Fibroblast of the conjunctiva (primary cell): ENCODE measurements around the gene AXIN2.

Source experiments
- DNase-seq: peaks from one replicate; pipeline ENCODE4 v3.0.0-alpha.2; 2010; ENCODE audit warnings: low read depth

The AXIN2 gene

DNA sequence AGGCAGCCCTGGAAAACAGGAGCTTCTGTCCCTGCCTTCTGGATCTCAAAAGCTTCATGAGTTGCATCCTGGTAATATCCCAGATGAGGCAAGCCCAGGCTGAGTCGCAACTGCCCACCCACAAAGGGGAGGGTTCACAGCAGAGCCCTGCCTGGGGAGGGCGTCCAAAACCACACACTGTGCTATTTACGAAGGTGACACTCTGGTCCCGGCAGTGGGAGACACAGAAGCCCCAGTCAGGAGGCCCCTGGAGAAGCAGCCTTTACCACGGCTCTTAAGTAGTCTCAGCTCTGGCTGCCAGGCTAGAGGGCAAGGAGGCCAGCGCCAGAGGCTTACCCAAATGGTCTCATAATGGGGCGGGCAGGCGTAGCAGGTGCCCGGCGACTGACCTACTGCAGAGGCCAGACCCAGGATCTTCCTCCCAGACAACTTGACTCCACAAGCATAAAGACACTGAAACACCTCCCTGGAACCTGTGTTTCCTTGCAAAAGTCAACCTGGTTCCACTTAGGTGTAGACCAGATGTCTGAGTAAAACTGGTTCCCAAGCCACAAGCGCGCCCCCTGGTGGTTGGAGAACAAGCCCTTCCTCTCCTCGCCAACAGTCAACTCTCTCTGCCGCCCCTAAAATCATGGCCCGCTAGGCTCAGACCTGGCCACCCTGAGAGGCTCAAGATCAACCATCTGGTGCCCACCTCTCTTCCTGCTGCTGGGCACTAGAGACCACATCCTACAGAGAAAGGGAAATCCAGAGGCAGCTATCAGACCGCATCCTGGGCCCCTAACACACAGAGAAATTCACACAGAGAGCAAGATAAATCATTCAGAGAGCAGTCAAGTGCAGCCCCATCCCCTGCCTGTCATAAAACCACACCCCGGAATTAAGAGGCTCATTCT, 5.2 kb downstream of the AXIN2 start:
- DNase-seq = no peak

DNA sequence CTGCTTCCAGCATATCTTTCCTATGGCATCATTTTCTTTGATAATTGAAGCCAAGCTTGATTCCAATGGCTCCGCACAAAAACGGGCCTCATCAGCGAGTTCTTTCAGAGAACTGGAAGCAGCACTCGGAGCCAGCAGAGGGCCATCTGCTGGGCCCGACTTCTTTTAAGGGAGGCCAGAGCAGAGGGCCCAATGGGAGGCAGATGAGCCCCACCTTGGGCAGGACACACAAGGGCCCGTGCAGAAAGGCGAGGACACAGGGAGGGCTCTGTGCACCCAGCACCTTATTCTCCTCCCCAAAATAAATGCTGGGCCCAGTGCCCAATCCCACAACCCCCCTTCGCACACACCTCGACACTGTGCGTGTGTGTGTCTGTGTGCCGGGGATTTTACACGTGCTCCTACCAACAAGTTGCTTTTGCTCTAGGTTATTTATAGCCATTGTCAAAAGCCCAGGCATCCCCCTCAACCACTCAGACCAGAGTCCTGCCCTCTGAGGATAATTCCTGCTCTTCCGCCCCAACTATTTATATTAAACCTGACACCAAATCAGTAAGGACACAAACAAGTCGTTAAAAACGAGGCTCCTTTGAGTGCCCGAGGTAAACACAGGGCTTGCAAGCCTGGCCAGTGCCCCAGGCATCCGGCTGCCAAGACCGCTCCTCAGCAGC, 6.8 kb downstream of the AXIN2 start:
- no peak for DNase-seq

DNA sequence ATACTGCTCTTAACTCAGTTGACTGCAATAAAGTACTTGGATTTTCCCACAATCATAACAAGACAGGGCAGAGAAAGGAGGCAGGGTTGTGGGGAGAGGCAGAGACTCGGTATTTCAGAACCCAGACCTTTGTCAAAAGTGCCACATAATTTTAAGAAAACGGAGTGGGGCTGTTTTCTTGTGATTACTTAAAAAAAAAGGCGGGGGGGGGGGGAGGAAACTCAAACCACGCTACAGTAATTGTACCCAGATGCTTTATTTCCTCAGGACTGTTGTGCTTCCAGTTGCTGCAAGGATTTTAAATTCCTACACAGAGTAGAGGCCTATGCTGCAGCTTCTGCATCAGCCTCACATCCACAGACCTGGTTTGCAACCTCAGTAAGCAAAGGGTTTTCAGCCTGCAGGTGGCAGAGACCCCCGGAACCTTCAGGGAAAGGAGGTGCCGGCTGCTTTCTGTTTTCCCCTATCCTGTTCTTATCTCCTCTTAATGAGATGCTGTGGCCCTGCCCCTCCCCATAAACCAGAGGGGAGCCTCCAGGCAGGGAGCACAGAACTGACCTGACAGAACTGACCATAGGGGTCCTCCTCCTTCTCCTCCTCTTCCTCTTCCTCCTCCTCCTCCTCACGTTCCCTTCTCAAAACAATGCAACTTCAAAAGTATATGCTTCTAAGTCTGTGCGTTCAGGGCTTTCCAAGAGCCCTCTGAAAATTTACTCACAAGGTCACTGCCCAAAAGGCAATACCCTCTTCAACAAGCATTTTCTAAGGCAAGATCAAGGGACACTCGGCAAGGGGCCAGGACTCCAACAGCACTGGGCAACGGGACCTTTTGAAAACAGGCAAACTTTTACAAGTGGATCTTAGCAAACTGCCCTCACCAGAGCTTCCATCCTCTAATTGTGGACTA, 7.5 kb downstream of the AXIN2 start:
- no peak for DNase-seq

DNA sequence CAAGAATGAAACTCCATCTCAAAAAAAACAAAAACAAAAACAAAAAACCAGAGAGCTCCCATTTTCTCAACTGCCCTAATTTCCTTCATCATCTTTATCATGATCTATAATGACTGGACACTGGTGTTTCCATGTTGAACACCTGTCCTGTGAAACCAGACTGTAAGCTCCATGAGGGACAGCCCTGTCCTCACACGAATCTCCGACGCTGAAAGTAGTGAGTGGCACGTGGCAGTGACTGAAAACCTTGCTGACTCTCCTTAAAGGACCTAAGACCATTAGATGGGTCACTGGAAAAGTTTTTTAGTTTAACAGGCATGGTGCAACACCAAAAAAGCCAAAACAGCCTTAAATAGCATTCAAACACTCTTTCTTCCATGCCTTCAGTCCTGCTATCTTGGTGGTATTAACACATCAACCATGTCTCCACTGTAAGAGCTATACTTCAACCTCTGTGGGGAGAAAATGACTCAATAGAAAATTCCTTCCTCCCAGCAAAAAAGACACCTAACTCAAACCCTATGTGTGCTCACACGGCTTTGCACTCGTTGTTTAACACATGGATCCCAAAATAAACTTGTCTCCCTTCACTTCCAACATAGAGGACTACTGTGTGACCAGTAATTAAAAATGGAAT, 8.3 kb downstream of the AXIN2 start:
- DNase-seq = no peak

DNA sequence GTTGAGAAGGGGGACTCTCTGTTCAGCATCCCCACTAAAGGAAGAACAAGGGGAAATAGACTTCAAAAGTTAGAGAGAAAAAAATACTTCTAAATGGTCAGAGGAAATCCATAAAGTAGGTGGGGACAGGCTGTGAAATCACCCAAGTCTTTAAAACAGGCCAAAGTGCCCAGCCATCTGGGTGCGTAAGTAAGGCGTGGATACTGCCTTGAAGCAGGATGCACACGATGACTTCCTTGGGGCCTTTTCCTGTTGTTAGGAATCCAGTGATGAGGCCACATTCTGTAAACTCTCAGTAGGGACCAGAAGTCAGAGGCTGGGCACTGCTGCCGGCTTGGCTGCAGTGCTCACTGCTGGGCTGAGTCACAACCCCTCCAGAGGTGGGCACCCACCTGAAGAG, 9.2 kb downstream of the AXIN2 start:
- no peak for DNase-seq

DNA sequence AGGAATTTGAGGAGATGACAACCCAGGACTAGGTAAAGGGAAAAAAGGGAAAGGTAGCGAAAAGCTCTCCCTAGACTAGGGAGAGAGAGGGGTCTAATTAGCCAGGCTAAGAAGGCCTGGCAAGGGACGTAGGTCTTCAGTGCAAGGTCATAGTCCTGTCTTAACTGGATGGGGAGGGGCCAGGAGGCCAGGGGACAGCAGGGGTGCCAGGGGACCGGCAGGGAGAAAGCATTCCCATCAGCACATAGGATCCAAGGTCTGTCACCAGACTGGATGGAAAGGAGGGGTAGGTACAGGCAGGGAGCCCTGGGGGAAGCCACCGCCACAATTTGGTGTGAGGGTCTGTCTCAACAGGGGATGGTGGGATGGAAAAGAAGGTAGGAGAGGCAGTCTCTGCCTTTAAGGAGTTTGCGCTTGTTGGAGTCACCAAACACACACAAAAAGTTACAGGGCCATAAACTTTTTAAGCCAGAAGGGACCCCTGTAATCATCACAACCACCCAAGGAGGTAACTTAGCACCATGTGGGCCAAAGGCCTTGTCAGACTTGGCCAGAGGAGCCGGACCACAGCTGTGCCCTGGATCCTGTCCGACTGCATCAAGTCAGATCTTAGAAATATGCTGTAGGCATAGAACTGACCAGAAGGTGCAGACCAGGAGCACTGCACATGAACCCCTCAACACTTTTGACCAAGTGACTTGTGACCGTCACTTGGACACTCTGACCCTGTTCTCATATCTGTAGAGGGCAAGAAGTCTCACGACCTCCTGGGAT, 10.0 kb downstream of the AXIN2 start:
- DNase-seq = no peak

DNA sequence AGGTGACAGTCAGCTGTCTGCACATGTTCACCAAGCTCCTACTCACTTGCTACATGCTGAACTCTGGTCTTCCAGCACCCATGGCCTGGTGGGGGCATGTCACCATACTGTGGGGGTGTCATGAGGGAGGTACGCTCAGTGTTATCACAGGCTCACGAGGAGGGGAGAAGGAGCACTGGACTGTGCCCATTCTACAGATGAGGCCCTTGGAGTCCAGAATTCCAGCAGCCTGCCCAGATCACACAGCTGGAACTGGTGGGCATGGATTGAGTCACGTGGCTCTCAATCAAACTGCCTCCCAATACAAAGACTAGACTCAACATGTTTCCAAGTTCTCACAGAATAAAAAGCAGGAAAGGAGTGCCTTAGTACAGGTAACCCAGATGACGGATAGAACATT, 10.7 kb downstream of the AXIN2 start:
- no peak for DNase-seq

DNA sequence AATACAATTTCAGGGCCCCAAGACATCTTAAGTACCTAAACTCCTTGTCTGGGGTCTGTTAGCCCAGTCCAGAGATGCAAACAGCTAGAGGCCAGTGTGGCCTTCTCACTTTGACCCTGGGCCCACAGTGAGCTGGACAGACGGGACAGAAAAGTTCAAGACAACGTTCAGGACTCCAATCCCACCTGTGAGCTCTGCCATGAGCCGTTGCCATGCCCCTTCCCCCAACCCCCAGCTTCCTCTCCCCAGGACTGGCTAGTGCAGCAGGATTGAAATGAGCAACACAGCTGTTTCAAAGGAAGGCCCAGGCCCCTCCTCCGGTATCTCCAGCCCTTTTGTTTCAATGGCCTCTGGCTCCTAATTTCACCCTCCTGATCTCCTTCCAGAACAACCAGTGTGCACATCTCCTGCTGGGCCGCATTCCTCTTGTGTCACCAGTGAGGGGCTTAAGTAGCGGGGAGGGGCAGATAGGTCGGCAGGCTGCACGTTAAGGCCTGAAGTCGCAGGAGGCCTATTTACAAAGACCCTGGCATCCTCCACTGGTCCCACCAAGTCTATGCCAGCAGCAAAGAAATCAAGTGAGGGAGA, 11.3 kb downstream of the AXIN2 start:
- no peak for DNase-seq

DNA sequence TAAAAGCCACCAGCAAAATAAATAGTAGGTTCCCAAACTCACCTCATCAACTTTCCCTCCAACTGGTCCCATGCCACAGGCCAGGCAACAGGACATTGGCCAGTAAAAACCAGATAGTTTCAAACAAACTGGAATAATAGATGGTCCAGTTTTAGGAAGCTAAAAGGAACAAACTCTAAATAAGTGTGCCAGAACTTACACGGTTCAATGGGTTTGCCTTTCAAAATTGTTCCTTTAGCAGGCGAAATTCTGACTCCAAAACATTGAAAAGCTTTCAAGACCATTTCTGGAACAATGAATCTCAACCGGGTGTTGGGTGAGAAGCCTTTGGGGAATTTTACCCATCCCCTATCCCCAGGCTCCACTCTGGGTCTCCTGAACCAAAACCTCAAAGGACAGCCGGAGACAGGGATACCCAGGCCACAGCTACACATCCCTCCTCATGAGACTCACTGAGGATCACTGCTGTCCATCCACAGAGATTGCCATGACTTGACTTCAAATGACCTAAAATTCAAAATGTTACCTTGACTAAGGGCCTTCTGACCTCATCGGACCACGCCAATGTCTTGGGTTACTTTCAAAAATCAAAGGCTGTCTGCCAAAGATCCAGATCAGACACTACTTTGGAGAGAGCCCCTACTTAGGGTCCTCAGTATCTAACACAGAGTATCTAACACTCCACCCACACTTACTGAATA, 13.0 kb downstream of the AXIN2 start:
- DNase-seq = no peak

DNA sequence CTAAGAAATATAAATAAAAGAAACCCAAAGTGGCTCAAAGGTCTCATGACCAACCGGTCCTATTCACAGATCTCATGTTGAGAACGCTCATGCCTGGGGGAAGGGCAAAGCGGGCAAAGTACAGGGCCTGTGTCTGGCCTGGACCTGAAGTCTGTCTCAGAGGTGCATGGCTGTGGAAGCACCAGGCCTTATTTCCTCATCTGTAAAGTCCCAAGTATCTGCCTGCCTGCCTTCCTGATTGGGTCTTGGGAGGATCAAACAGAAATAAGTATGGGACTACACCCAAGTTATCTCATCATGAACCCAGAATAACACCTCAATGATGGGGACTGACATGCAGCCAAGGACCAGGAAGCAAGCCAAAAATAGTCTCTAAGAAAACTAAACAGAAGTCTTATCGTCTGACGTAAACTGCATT, 14.2 kb downstream of the AXIN2 start:
- DNase-seq = no peak

DNA sequence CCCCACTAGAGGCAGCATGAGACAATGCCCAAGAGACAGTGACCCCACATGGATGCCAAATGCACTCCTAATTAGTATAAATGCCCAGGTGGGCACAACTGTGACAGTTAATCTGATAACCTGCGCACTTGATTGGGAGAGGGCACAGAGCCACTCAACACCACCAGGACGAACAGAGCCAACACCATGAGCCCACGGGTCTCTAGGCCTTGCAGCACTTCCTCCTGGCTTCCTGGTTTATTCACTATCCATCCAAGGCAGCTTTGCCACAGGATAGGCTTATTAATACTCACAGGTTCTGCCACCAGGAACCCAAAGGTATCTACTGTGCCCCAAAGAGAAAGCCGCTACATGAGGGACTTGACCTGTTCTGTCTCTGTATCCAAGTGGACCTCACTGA, 14.9 kb downstream of the AXIN2 start:
- DNase-seq = no peak

DNA sequence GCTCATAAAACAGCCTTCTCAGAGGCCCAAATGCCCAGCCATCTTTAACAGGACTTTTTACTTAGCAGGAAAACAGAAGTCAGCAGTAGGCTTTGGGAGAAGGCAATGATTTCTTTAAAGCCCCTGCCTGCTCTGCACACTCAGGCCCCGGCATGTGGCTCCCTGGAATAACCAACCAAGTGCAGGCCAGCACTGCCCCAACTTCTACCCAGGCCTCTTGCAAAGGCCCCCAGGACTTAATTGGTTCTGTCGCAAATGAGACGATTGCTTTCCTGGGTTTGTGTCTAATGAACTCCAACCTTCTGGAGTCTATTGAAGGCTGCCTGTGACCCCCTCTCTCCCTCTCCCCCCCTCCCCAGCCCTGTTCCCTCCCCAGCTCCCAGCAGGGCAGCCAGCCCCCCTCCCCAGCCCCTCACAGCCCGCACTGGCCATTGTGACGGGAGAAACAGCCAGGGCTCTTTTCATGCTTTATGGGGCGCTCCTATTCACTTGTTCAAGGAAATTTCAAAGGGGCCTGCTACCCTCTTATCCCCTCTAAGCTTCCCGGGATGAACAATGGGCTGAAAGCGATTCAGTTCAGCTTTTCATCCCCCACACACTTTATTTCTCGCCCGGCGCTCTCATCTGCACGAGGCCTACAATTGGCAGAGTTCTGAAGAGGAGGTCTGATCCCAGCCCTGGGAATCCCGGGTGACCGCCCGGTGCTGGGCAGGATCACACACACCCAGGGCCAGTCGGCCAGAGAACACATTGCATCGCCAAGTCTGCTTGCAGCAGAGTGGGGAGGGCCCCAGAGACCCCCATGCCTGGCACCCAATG, 15.5 kb downstream of the AXIN2 start:
- no peak for DNase-seq

DNA sequence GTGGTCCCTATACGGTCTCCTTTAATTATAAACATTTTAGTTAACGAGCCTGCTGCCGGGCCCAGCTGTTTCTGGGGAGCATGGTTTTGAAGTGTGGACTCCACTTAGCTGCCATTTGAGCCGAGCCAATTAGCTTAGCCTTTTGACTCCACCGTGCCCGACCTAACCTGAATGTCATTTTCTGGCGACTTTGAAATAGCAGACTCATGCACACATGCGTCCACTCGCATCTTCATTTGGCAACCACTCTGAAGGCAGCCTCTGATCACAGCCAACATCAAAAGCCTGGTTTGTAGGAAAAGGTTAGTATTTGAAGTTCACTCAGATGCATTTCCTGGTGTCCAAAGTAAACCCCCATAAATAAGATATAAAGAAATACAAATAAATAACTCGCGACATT, 16.8 kb downstream of the AXIN2 start:
- DNase-seq = no peak

DNA sequence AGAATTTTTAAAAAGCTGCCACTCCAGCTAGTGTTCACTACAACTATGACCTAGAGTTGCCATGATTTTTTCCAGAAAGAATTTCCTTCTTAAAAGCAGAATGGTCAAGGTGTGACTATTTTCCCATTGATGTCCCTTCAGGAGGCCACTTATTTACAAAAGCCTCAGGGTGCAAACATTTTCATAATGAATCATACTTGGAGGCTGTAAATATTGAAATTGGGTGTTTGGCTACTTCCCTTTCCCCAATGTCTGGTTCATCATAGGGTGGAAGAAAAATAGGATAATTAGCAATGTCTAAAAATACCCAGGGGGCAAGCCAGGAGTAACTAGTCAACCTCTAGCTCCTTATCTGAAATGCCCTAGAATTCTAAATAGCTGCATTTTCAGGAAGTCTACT, 18.8 kb downstream of the AXIN2 start:
- no peak for DNase-seq

DNA sequence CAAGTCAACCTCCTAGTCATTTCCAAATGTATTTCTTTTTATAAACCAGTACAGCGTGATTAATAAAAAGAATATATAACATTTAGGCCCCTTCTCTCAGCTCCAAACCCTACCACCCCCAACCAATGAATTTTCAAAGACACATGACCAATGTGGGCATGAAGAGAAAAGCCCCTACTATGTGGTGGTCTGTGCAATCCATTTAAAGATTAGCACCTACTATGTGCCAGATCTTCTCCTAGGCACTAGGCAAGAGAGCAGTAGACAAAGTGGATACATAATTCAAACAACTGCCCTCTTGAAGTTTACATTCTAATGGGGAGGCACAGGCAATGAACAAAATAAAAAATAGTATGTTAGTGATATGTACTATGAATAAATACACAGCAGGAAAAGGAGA, 19.4 kb downstream of the AXIN2 start:
- no peak for DNase-seq

DNA sequence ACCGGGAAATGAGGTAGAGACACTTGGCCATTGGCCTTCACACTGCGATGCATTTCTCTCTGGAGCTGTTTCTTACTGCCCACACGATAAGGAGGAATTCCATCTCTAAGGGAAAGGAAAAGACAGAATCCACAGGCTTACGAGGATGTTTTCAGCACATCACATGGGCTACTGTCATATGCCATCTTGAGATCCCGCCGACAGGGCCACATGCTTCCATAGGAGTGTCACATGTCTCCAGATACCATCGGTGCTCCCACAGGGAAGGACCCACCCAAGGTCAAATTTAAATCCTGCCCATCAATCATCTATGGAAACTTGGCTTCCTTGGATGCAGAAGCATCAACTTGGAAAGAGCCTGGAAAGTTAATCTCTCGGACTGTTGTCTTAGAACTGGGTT, 20.0 kb downstream of the AXIN2 start:
- DNase-seq = no peak

DNA sequence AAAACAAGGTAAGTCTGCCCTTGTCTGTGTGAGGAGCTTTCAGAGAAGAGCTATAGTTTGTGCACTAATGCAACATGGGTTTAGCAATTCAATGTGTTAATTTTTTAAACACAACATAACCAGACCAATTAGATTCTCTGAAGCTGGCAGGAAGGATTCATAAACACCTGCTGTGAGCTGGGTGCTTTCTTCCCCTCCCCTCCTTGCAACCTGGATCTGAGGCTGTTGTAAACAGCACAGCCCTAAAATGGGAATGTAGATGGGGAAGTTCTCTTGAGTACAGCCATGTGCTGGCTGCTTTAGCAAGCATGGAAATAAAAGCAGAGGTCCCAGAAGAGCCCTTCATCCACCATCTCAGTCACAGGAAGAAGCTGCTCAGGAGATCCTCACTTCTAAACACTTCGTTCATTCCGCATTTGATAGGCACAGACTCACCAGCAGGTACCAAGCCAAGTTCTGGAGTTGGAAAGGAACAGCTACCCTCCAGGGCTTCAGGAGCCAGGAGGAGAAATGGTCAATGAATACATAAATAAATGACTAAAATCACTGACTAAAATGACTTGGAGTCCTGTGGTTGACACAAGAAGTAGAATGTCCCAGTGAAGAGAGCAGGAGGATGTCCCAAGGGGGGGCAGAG, 21.7 kb downstream of the AXIN2 start:
- no peak for DNase-seq

DNA sequence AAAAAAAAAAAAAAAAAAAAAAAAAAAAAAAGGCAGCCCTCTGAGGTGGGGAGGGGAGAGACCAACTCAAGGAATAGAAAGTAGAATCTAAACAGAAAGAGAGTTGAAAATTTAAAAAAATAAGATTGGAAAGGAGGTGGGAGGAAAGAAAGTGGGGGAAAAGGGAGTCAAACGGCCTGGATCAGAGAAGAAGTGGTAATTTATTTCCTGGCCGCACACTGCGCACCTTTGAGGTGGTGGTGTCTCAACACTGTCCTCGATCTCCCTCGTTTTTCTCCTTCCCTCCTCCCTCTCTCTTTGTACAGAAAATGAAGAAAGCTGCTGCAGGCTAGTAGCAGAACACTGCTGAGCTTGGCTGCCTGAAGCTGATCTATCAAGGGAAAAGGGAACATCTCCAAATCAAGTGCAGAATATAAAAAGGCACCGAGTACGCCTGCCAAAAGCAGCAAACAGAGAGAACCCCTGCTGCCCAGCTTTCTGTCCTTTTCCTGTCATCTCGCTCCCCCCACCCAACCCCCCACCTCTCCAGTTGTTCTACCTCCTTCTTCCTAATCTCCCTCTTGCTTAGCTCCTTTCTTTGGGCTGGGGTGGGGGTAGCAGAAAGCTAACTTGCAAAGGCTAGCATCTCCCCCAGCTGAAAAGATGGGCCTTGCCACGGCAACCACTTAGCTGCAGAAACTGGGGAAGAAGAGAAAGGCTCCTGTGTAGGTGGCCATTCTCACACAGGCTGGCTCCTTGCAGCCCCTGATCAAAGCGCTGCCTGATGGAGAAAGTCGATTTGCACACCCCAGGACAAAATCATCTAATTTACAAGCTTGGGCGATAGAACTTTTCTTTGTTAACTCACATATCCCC, 22.5 kb downstream of the AXIN2 start:
- DNase-seq = no peak
